ENCODE measurements around the gene TMIGD3.

GRCh38 chr1:111467865-111468716 lies 35.3 kb downstream of the TMIGD3 start:
- TF ChIP-seq POLR2A (IDR thresholded peaks at IDR 0.05) (no peak), CTCF (IDR thresholded peaks at IDR 0.05) (no peak)
